Prostate gland (tissue), 2 donors: ENCODE measurements around the gene BTBD9. TPM values are rescaled to one million over a fixed set of nuclear protein-coding genes. Genes with fewer than 3 reads are reported as not detected.

Experiments
- DNase-seq: peaks from one replicate; pipeline ENCODE4 v3.0.0-alpha.2; 2019; ENCODE audit warnings: low spot score
- H3K27ac ChIP-seq, 2 donors: fragments of 200-600 bp; sonication (generic); 2 replicates each; pipeline ENCODE4 v1.5.1; 2017 to 2019
- H3K27me3 ChIP-seq: fragments of 200-600 bp; sonication (generic); replicated peaks from 2 replicates; pipeline ENCODE4 v1.5.1; 2019; ENCODE audit not compliant: insufficient read depth
- H3K36me3 ChIP-seq, 2 donors: fragments of 200-600 bp; sonication (generic); 1 replicate in 1 of 2; 2 replicates in 1 of 2; pipeline versions ENCODE4 v1.5.1 to v1.8.1; 2017 to 2019
- H3K4me1 ChIP-seq: fragments of 200-600 bp; sonication (generic); replicated peaks from 2 replicates; pipeline ENCODE4 v1.5.1; 2019
- H3K4me3 ChIP-seq, 2 donors: fragments of 200-600 bp; sonication (generic); 2 replicates each; pipeline ENCODE4 v1.5.1; 2017 to 2019
- H3K9me3 ChIP-seq: fragments of 200-600 bp; sonication (generic); 2 replicates; pipeline ENCODE4 v1.5.1; 2017
- CTCF ChIP-seq, 4 experiments: fragments of 200-600 bp in 2 of 4; fragments of 450-650 bp in 2 of 4; sonication (generic) in 2 of 4; IDR thresholded peaks; 1 replicate in 3 of 4; 2 replicates in 1 of 4; pipeline ENCODE4 v1.5.1; 2016 to 2019; ENCODE audit warnings: antibody characterized with exemption in 4 of 4, mild to moderate bottlenecking in 2 of 4, moderate library complexity in 2 of 4
- POLR2A ChIP-seq: fragments of 450-650 bp; IDR thresholded peaks from one replicate; pipeline ENCODE4 v1.6.1; 2016; ENCODE audit warnings: antibody characterized with exemption, mild to moderate bottlenecking
- POLR2AphosphoS5 ChIP-seq: sonication (generic); formaldehyde crosslinking; IDR thresholded peaks from one replicate; pipeline ENCODE4 v1.6.1; 2017; ENCODE audit warnings: antibody characterized with exemption
- WGBS: methylation state at CpG from one replicate; pipeline ENCODE4 v1.1.5; 2018; 5-methylcytosine and 5-hydroxymethylcytosine counted together
- intact Hi-C: fragments of 100-400 bp; cut with DNase I; formaldehyde crosslinking; loops from one replicate; pipeline ENCODE4 v1.14.2; 2022
- total RNA-seq, 2 donors: library from RNA; depleted of rRNA; stranded (reverse); fragments of >200 nt; gene quantifications; one replicate each; pipeline ENCODE4 v1.1.0, GENCODE V29; 2016

The BTBD9 gene
- total RNA-seq, 2 donors from 2014 or later: 11.2 to 17.4 TPM

- intact Hi-C loops: no loop called here
- H3K9me3 ChIP-seq: no peaks in the 10 kb centered on the region
- no peaks in the 10 kb centered on the region for H3K4me1 ChIP-seq
- no peaks in the 10 kb centered on the region for H3K27me3 ChIP-seq
- TF ChIP-seq POLR2AphosphoS5 (no peak), CTCF (IDR thresholded peaks at IDR 0.05) (no peak), POLR2A (no peak)
- no peak overlapping the region for H3K27ac ChIP-seq
- WGBS: 60% methylated on average over 4 of the region's 4 CpGs
- no peaks in the 10 kb centered on the region for H3K36me3 ChIP-seq
- no peak overlapping the region for H3K4me3 ChIP-seq
- DNase-seq: no peak
These were observed 354.8 kb downstream of the BTBD9 start for GRCh38 chr6:38284802-38285394.

GRCh38 chr6:38283734-38284362 is 355.9 kb downstream of the BTBD9 start:
- Histone ChIP-seq H3K36me3 (no peaks in the 10 kb centered on the region), H3K27ac (no peak overlapping the region), H3K4me3 (no peak overlapping the region), H3K4me1 (no peaks in the 10 kb centered on the region), H3K27me3 (no peaks in the 10 kb centered on the region), H3K9me3 (no peaks in the 10 kb centered on the region)
- intact Hi-C loops: no loop called here
- DNase-seq: no peak
- TF ChIP-seq POLR2AphosphoS5: no peak
- TF ChIP-seq CTCF (IDR thresholded peaks at IDR 0.05): no peak
- TF ChIP-seq POLR2A: no peak
- 91% methylated on average over 4 of the region's 4 CpGs for WGBS

DNA sequence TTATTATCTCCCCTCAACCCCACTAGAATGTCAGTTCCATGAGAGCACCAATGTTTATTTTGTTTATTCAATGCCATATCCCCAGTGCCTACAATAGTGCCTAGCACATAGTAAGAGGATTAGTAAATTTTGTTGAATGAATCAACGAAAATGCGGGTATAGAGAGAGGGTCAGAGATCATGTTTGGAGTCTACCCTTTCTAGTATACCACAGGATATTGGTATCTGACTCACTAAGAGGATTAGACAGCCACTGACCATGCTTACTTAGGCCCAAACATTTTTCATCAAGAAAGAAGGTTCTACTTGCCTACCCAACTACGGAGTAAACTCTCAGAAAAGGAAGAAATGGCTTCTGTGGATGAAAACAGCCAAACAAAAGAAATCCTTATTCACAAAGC is 356.8 kb downstream of the BTBD9 start:
- intact Hi-C loops: no loop called here
- Histone ChIP-seq H3K36me3 (no peaks in the 10 kb centered on the region), H3K27ac (no peak overlapping the region), H3K4me3 (no peak overlapping the region), H3K9me3 (no peaks in the 10 kb centered on the region), H3K4me1 (no peaks in the 10 kb centered on the region), H3K27me3 (no peaks in the 10 kb centered on the region)
- TF ChIP-seq POLR2AphosphoS5: no peak
- no peak for TF ChIP-seq CTCF (IDR thresholded peaks at IDR 0.05)
- TF ChIP-seq POLR2A: no peak
- no peak for DNase-seq
- WGBS: 98% methylated on average over 3 of the region's 3 CpGs

- intact Hi-C loops: no loop called here
- WGBS: 54% methylated on average over 2 of the region's 2 CpGs
- no peak for DNase-seq
These were observed 358.6 kb downstream of the BTBD9 start for GRCh38 chr6:38281126-38281525.

More at GRCh38 chr6:38281126-38281525, 358.6 kb downstream of the BTBD9 start:
- H3K27me3 ChIP-seq: no peaks in the 10 kb centered on the region
- TF ChIP-seq POLR2AphosphoS5: no peak
- no peak for TF ChIP-seq POLR2A
- TF ChIP-seq CTCF (IDR thresholded peaks at IDR 0.05): no peak
- no peaks in the 10 kb centered on the region for H3K4me1 ChIP-seq
- no peaks in the 10 kb centered on the region for H3K36me3 ChIP-seq
- no peak overlapping the region for H3K27ac ChIP-seq
- no peak overlapping the region for H3K4me3 ChIP-seq
- no peaks in the 10 kb centered on the region for H3K9me3 ChIP-seq
